ENCODE data around the gene RARG. TPM values are rescaled to one million over a fixed set of nuclear protein-coding genes. Genes with fewer than 3 reads are reported as not detected.
A peak's percentile ranks its signal among the peaks of the same experiment; 100 is the strongest.

The RARG gene
- total and polyA plus RNA-seq, 2 donors (not counting 3 experiments of a cell fraction or from before 2014, with no cell fraction given) = 9.9 to 19.5 TPM

DNA sequence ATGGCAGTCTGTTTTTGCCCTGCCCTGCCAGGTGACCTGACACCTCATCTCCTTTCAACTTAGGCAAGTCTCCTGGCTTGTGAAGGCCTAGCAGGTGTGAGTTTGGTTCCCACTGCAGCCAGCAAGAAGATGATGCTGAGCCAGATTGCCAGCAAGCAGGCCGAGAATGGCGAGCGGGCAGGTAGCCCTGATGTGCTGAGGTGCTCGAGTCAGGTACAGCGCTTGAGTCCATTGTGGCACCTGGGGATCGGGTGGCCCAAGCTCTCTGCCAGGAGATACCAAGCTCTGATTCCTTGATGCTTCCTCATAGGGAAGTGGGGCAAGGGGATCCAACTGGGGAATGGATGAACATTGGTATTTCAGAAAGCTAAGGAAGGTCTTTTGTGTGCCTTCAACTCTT lies 47.2 kb downstream of the RARG start:
- ChIA-PET POLR2A (no interaction called here), CTCF (interaction anchor here (0.5 to 5.6 kb wide), 4 partner anchors 10 to 200 kb away, joined by 3 to 36 read pairs (median 3); no protein-coding TSS in a partner anchor)
- no peak overlapping the region for H2AFZ ChIP-seq (ENCODE audit: low read depth, low read length)
- intact Hi-C loops (cut with micrococcal nuclease) (no loop called here), dilution Hi-C loops (cut with MboI; ENCODE audit: extremely low pct_ligation_motif_present, low sequenced_read_pairs) (loop anchor here (10.0 kb wide), 1 partner anchor 50 kb away; no protein-coding TSS in a partner anchor)
- no peaks in the 10 kb centered on the region for H3K27me3 ChIP-seq (ENCODE audit: control insufficient read depth in 2 of 2, insufficient read depth in 2 of 2, low read length in 2 of 2)
- TF ChIP-seq POLR2AphosphoS5 (IDR thresholded peaks at IDR 0.05; ENCODE audit: insufficient read depth, low read depth, low read length) (no peak), POLR2A (IDR thresholded peaks at IDR 0.05; ENCODE audit: low read depth, low read length) (no peak), FOS (IDR thresholded peaks at IDR 0.05; ENCODE audit: borderline replicate concordance, insufficient read depth, low read length) (no peak), GATA2 (IDR thresholded peaks at IDR 0.05; ENCODE audit: insufficient read depth, insufficient read length, low read depth, low read length) (no peak)
- TF ChIP-seq, protein P1, sequence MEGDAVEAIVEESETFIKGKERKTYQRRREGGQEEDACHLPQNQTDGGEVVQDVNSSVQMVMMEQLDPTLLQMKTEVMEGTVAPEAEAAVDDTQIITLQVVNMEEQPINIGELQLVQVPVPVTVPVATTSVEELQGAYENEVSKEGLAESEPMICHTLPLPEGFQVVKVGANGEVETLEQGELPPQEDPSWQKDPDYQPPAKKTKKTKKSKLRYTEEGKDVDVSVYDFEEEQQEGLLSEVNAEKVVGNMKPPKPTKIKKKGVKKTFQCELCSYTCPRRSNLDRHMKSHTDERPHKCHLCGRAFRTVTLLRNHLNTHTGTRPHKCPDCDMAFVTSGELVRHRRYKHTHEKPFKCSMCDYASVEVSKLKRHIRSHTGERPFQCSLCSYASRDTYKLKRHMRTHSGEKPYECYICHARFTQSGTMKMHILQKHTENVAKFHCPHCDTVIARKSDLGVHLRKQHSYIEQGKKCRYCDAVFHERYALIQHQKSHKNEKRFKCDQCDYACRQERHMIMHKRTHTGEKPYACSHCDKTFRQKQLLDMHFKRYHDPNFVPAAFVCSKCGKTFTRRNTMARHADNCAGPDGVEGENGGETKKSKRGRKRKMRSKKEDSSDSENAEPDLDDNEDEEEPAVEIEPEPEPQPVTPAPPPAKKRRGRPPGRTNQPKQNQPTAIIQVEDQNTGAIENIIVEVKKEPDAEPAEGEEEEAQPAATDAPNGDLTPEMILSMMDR (IDR thresholded peaks at IDR 0.05; ENCODE audit: extremely low read depth in 1 of 2, insufficient read depth in 1 of 2, low read depth in 1 of 2, low read length in 2 of 2) = no peak
- no peak overlapping the region for H3K4me2 ChIP-seq (ENCODE audit: insufficient read depth, low read length)
- no TSS peak for BruUV-seq (replicated peaks)
- H3K9me3 ChIP-seq (replicated peaks; ENCODE audit: control insufficient read depth, insufficient read depth, low read length) = no peaks in the 10 kb centered on the region
- peaks cover 27 to 34% of the 10 kb centered on the region in 2 experiments for H3K36me3 ChIP-seq (ENCODE audit: control insufficient read depth in 2 of 2, extremely low read depth in 1 of 2, insufficient read depth in 2 of 2, low read length in 2 of 2)
- H3K4me3 ChIP-seq (replicated peaks in 1 of 3; ENCODE audit: insufficient read depth in 1 of 3, low read depth in 1 of 3, low read length in 3 of 3) = no peak overlapping the region
- FAIRE-seq = no peak
- no peak overlapping the region for H3K9ac ChIP-seq (replicated peaks; ENCODE audit: extremely low read depth, insufficient read depth, low read length)
- DNase-seq (ENCODE audit: low read depth, low spot score) = no peak
- H4K20me1 ChIP-seq (replicated peaks; ENCODE audit: control insufficient read depth, extremely low read depth, insufficient read depth, low read length) = no peaks in the 10 kb centered on the region
- no peak overlapping the region for H3K27ac ChIP-seq (ENCODE audit: insufficient read depth, low read depth, low read length)
- peaks cover 20% of the 10 kb centered on the region for H3K79me2 ChIP-seq (ENCODE audit: control insufficient read depth, insufficient read depth, low read length)
- H3K9me1 ChIP-seq (replicated peaks; ENCODE audit: control insufficient read depth, extremely low read depth, insufficient read depth, low read length) = no peaks in the 10 kb centered on the region
- H3K4me1 ChIP-seq (ENCODE audit: control insufficient read depth, extremely low read depth, insufficient read depth, low read length) = peaks cover 22% of the 10 kb centered on the region

DNA sequence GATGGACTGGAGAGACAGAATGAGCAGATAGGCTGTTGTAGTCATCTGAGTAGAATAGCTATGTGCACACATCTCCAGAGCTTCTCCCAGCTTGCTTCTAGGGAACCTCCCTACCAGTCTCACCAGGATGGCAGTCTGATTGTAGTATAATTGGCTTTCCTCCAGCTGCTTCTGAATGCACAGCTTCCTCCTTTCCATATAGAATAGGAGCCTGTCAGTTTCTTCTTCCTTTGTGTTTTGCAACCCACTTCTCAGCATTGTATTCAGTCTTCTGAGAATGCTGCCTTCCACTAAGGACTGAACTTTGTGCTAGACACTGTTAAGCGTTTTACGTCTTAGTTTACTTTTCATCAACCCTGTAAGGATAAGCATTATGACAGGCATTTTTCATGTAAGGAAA lies 49.1 kb downstream of the RARG start:
- Histone ChIP-seq H3K36me3 (ENCODE audit: control insufficient read depth in 2 of 2, extremely low read depth in 1 of 2, insufficient read depth in 2 of 2, low read length in 2 of 2) (peaks cover 25 to 27% of the 10 kb centered on the region in 2 experiments), H4K20me1 (replicated peaks; ENCODE audit: control insufficient read depth, extremely low read depth, insufficient read depth, low read length) (no peaks in the 10 kb centered on the region), H3K79me2 (ENCODE audit: control insufficient read depth, insufficient read depth, low read length) (peaks cover 20% of the 10 kb centered on the region), H3K4me1 (ENCODE audit: control insufficient read depth, extremely low read depth, insufficient read depth, low read length) (peaks cover 22% of the 10 kb centered on the region), H3K4me3 (replicated peaks in 1 of 3; ENCODE audit: insufficient read depth in 1 of 3, low read depth in 1 of 3, low read length in 3 of 3) (no peak overlapping the region), H3K27ac (ENCODE audit: insufficient read depth, low read depth, low read length) (no peak overlapping the region), H3K27me3 (ENCODE audit: control insufficient read depth in 2 of 2, insufficient read depth in 2 of 2, low read length in 2 of 2) (no peaks in the 10 kb centered on the region), H3K9ac (replicated peaks; ENCODE audit: extremely low read depth, insufficient read depth, low read length) (no peak overlapping the region), H3K9me3 (replicated peaks; ENCODE audit: control insufficient read depth, insufficient read depth, low read length) (no peaks in the 10 kb centered on the region), H3K4me2 (ENCODE audit: insufficient read depth, low read length) (peak overlapping the region; percentile 13), H2AFZ (ENCODE audit: low read depth, low read length) (no peak overlapping the region), H3K9me1 (replicated peaks; ENCODE audit: control insufficient read depth, extremely low read depth, insufficient read depth, low read length) (no peaks in the 10 kb centered on the region)
- FAIRE-seq = peak; percentile 15
- peak; percentile 26 for DNase-seq (ENCODE audit: low read depth, low spot score)
- dilution Hi-C loops (cut with MboI; ENCODE audit: extremely low pct_ligation_motif_present, low sequenced_read_pairs) = loop anchor here (10.0 kb wide), 1 partner anchor 48 kb away; no protein-coding TSS in a partner anchor
- TF ChIP-seq POLR2A (IDR thresholded peaks at IDR 0.05; ENCODE audit: low read depth, low read length) = peak; percentile 27
- TF ChIP-seq, protein P1 (IDR thresholded peaks at IDR 0.05; ENCODE audit: extremely low read depth in 1 of 2, insufficient read depth in 1 of 2, low read depth in 1 of 2, low read length in 2 of 2) = no peak
- POLR2A ChIA-PET = no interaction called here
- BruUV-seq (replicated peaks) = no TSS peak
- CTCF ChIA-PET = interaction anchor here (1.2 to 5.6 kb wide), 4 partner anchors 15 to 116 kb away, joined by 3 to 36 read pairs (median 32); no protein-coding TSS in a partner anchor
- intact Hi-C loops (cut with micrococcal nuclease) = no loop called here
